ENCODE results near the gene KCTD20.

Gene KCTD20

DNA sequence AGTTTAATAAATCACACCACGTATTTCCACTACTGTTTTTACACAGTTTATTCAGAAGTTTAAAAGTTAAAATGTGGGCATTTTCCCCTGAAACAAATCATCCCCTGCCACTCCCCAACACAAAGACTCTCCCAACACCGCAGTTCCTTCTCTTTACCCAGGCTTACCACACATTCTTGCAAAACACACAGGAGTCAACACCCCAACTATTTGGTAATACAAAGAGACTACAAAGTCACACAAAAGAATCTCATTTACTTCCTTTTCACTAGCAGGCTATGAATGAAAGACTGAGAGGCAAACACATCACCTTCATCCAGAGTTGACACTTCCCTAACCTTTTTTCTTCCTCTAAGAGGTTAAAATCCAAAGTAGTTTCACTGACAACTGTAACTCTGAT lies 51.1 kb downstream of the KCTD20 start:
- peak; percentile 35 for DNase-seq (ENCODE audit: low spot score)

GRCh38 chr6:36495086-36495485 lies 52.3 kb downstream of the KCTD20 start:
- DNase-seq (ENCODE audit: low spot score): no peak

- no peak for DNase-seq (ENCODE audit: low spot score)
These were observed 57.1 kb downstream of the KCTD20 start for GRCh38 chr6:36499918-36500317.

- no peak for DNase-seq (ENCODE audit: low spot score)
These were observed 58.9 kb downstream of the KCTD20 start for GRCh38 chr6:36501686-36502085.

GRCh38 chr6:36504181-36504580 lies 61.4 kb downstream of the KCTD20 start:
- DNase-seq (ENCODE audit: low spot score): no peak

DNA sequence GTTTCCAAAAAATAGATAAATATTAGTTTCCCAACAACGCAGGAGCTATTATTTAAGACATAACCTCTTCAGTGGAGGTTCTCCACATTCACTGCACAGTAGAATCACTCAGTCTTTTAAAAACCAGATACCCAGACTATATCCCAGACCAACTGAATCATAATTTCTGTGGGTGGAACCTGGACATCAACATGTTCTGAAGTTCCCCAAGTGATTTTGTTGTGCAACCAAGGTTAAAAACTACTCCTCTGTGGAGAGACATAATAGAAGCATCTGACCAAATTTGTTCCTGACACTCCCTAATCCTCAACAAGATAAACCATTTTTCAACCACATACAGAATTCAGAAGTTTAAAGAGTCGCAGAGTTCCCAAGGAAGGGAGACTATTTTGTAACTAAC lies 62.2 kb downstream of the KCTD20 start:
- DNase-seq (ENCODE audit: low spot score): no peak

DNA sequence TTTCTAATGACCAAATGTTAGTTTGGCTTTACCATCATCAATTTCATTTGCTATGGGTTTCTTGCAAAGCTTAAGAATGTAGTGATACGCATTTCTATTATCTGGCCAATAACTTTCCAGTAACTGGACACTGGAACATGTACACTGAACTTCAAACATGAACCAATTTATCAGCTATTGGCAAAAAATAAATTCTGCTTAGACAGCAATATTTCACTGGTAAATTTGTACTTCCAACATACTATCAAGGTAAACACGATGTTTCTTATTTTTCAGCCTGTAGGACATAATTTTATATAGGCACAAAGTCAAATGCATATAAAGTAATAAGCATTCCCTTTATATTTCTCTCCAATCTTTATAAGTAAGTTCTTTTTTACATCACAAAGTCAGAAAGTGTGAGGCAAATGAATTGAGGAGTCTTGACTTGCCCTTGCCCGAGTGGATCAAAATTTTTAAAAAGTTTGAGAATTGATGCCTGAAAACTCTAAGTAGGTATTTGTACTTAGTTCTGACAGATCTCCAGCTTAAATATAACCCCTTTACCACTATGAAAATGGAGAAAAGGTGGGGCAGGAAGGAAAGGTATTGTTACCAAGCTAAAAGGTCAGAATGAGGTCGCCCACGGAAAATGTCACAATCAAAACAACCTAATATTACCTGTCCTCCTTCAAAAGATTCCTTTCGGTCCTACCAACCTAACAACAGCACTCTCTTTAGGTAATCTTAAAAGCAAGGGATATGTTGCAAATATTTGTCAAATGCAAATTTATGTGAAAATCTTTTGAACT lies 63.1 kb downstream of the KCTD20 start:
- no peak for DNase-seq (ENCODE audit: low spot score)

DNA sequence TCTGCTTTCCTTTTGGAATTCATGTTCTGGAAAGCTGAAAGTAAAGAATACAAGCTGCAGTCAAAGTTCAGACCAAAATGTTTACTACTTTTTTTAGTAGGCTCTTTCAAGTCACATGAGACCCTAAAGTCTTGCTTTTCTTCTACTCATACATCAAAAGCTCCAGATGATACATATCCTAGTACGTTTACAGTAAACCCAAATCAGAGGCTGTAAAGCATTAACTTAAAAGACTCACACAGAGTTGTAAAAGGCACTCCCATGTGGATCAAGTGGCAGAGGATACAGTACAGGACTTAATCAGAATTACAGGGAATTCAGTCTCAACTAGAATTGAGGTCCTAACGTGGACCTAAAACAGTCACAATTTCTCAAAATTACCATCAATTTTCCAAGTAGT lies 63.8 kb downstream of the KCTD20 start:
- DNase-seq (ENCODE audit: low spot score): no peak

DNA sequence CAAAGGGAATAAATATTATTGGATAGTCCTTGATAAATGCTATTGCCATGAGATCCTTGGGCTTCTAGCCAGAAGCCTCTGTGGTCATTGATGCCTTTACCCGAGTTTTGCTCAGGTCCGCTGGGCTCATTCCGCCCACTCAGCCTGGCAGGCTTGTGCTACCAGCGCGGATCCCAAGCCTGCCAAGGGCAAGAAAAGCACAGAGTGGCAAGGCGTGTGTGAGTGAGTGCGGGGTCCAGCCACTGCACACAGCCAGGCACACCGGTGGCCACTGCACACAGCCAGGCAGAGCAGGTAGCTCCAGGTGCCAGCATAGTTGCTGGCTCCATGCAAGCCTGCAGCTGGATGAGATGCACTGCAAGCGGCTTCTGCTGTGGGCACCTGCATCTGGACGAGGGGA lies 65.7 kb downstream of the KCTD20 start:
- no peak for DNase-seq (ENCODE audit: low spot score)

DNA sequence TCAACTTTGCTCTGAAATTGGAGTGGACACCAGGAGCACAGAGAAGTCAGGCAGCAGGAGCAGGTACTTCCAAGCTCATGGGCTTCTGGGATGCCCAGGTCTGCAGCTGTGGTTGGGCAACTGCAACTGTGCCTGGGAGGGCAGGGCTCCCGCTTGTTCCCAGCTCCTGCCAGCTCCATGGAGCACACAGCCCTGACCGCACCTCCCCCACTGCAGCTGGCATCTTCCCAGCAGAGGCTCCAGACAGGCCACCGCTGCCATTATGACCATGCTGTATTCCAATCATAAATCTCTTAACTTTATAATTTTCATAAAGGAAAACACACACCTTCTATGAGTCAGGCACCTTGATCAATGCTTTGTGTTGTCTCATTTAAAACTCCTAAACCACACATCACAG lies 67.6 kb downstream of the KCTD20 start:
- DNase-seq (ENCODE audit: low spot score): no peak

DNA sequence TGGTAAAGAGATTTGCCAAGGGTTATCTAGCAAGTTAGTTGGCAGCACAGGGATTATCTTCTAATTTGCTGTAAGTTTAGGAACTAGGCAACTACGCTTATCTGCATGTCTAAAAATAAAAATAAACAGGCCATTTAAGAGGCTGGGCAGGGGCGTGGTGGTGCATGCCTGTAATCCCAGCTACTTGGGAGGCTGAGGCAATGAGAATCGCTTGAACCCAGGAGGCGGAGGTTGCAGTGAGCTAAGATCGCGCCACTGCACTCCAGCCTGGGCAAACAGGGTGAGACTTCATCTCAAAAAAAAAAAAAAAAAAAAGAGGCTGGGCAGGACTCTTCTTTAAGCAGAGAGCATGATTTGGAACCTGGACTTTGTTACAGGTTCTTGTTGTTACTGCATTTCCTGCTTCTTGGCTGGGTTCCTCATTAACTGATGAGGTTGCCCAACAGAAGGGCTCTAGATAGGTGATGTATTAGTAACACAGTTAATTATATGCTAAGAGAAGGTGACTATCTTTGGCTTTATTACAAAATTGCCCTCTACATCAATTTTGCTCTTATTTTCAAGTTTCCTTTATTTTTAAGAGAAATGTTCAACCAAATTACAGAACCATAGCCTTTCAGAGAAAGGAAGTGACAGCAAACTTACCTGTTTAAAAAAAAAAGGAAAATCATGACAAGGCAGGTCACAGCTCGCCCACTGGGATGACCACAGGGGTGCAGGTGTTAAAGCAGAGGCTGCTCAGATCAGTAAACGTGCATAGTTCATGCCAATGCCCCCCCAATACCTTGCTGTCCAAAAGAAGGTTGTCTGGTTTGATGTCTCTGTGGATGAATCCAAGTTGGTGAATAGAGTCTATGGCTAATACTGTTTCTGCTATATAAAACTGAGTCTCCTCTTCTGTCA lies 72.0 kb downstream of the KCTD20 start:
- DNase-seq (ENCODE audit: low spot score): no peak

GRCh38 chr6:36515844-36516243 lies 73.0 kb downstream of the KCTD20 start:
- no peak for DNase-seq (ENCODE audit: low spot score)

GRCh38 chr6:36516559-36516958 lies 73.8 kb downstream of the KCTD20 start:
- DNase-seq (ENCODE audit: low spot score): no peak

- DNase-seq (ENCODE audit: low spot score): no peak
These were observed 74.2 kb downstream of the KCTD20 start for GRCh38 chr6:36516988-36517387.

DNA sequence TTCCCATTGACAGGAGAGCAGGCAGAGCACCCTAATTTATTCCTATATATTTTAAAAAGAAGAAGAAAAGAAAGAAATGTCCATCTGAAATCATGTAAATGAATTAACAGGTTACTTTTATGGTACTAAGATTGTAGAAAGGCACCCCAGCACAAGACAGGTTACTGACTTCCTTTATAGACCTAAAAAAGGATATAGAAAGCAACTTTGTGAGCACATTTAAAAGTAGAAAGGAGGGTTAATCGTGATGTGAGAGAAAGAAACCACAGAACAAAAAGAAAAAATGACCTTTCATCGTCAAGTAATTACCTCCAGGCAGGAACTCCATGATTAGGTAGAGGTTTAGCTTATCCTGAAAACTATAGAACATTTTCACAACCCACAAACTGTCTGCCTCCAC lies 74.6 kb downstream of the KCTD20 start:
- no peak for DNase-seq (ENCODE audit: low spot score)

DNA sequence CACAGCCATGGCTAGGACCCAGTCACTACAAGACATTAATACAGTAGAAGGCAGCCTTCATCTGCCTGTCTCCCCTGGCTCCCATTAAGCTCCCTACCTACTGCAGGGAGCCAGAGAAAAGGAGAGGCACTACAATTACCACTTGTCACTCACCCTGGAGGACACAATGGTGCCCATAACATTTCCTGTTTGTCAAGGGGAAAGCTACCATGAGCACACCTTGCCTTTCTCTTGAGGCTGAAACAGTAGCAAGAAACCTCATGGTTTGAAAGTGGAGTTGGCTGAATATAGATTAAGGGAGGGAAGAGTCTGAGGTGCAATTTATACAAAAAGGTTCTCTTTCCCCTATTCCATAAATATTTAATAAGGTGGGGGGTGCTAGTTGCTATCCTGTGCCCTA lies 76.6 kb downstream of the KCTD20 start:
- no peak for DNase-seq (ENCODE audit: low spot score)

GRCh38 chr6:36523451-36523850 lies 80.7 kb downstream of the KCTD20 start:
- no peak for DNase-seq (ENCODE audit: low spot score)

GRCh38 chr6:36523936-36524499 lies 81.2 kb downstream of the KCTD20 start:
- no peak for DNase-seq (ENCODE audit: low spot score)

DNA sequence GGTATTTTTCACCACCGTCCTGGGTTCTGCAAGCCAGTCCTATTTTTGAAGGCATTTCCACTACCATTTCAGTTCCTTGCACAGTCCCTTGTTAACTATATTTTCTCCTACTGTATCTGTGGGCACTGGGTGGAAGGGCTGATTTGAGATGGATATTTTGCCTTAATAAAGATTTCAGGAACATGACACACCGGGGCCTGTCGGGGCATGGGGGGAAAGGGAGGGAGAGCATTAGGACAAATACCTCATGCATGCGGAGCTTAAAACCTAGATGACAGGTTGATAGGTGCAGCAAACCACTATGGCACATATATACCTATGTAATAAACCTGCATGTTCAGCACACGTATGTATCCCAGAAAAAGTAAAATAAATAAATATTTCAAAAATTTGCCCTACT lies 82.1 kb downstream of the KCTD20 start:
- no peak for DNase-seq (ENCODE audit: low spot score)

DNA sequence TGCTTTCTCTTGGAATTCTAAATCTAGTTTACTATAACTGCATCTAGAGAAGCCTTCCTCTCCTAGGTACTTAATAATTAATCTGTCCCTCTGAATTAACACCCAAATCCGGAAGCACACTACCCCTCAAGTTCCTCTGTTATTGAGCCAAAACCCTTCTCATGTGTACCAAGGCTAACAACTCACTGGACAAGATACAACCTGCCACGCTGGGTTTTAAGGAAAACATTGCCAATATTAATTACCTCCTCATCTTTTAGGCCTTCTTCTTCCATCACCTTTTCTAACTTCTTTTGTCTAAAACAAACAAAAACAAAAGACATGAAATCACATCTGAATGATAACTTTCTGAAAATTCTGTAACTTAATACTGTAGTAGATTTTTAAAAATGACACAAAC lies 82.5 kb downstream of the KCTD20 start:
- no peak for DNase-seq (ENCODE audit: low spot score)

- no peak for DNase-seq (ENCODE audit: low spot score)
These were observed 83.3 kb downstream of the KCTD20 start for GRCh38 chr6:36526066-36526465.

DNA sequence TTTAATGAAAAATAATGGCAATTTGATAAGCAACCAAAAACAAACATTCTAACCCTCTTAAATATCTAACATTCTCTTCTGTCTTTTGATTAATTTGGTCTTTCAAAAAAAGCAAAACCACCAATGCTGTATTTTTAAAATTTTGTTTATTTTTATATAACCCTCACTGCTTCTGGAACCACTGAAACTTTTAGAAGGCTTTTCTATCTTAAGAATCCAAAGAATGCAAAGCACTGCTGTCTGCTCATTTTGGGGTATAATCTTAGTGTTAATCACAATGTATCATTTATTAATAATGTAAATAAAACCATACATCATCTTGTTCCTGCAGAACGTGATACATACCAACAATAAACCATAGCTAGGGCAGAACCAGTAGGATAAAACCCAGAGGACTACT lies 90.5 kb downstream of the KCTD20 start:
- no peak for DNase-seq (ENCODE audit: low spot score)

Measured in HuH-7 (cell line).